Mesenchymal stem cell (in vitro differentiated cells and primary cell): ENCODE data around the gene DFFB.

Source experiments
- DNase-seq: peaks from one replicate; pipeline ENCODE4 v3.0.0-alpha.2; 2013
- H2AFZ ChIP-seq: one replicate; pipeline ENCODE4 v1.6.1; 2013; ENCODE audit warnings: low read depth, mild to moderate bottlenecking, control low read depth, inconsistent platforms, low read length, moderate library complexity
- H2AK5ac ChIP-seq: 2 replicates; pipeline ENCODE4 v1.6.1; 2013; ENCODE audit warnings: low read length, moderate library complexity, mild to moderate bottlenecking, inconsistent platforms; ENCODE audit not compliant: severe bottlenecking
- H2BK120ac ChIP-seq: one replicate; pipeline ENCODE4 v1.6.1; 2013; ENCODE audit warnings: low read depth, mild to moderate bottlenecking, inconsistent platforms, low read length, moderate library complexity
- H2BK12ac ChIP-seq, 2 experiments: one replicate each; pipeline ENCODE4 v1.6.1; 2013; ENCODE audit warnings: inconsistent platforms in 2 of 2, low read length in 2 of 2, mild to moderate bottlenecking in 2 of 2, moderate library complexity in 2 of 2, control low read depth in 1 of 2
- H2BK15ac ChIP-seq: one replicate; pipeline ENCODE4 v1.6.1; 2013; ENCODE audit warnings: mild to moderate bottlenecking, low read depth, inconsistent platforms; ENCODE audit not compliant: poor library complexity, severe bottlenecking
- H2BK5ac ChIP-seq: 2 replicates; pipeline ENCODE4 v1.6.1; 2013; ENCODE audit warnings: low read depth, mild to moderate bottlenecking, low read length, control low read depth, inconsistent platforms; ENCODE audit not compliant: poor library complexity, severe bottlenecking
- H3K14ac ChIP-seq, 2 experiments: one replicate each; pipeline ENCODE4 v1.6.1; 2013; ENCODE audit warnings: inconsistent platforms in 2 of 2, low read length in 2 of 2, control low read depth in 1 of 2, mild to moderate bottlenecking in 1 of 2, moderate library complexity in 1 of 2
- H3K18ac ChIP-seq, 2 experiments: one replicate each; pipeline ENCODE4 v1.6.1; 2013; ENCODE audit warnings: inconsistent platforms in 2 of 2, low read length in 2 of 2, control low read depth in 1 of 2, low read depth in 1 of 2, mild to moderate bottlenecking in 1 of 2
- H3K23ac ChIP-seq, 2 experiments: one replicate each; pipeline ENCODE4 v1.6.1; 2013; ENCODE audit warnings: inconsistent platforms in 2 of 2, low read length in 2 of 2, mild to moderate bottlenecking in 2 of 2, moderate library complexity in 2 of 2, control low read depth in 1 of 2
- H3K27ac ChIP-seq: 2 replicates; pipeline ENCODE4 v1.5.1; 2013; ENCODE audit warnings: mild to moderate bottlenecking, moderate library complexity, low read length, control low read depth, inconsistent platforms; ENCODE audit not compliant: poor library complexity, severe bottlenecking
- H3K27me3 ChIP-seq, 2 experiments: 2 replicates each; pipeline versions ENCODE4 v1.6.1 to v1.7.0; 2013; ENCODE audit warnings: low read length in 2 of 2, mild to moderate bottlenecking in 2 of 2, moderate library complexity in 2 of 2, control low read depth in 1 of 2, inconsistent platforms in 1 of 2; ENCODE audit not compliant: control insufficient read depth in 1 of 2, insufficient read depth in 1 of 2
- H3K36me3 ChIP-seq, 2 experiments: 2 replicates each; pipeline versions ENCODE4 v1.6.1 to v1.7.0; 2013; ENCODE audit warnings: low read length in 2 of 2, control low read depth in 1 of 2, inconsistent platforms in 1 of 2, low read depth in 1 of 2, mild to moderate bottlenecking in 1 of 2; ENCODE audit not compliant: insufficient read depth in 2 of 2, control insufficient read depth in 1 of 2
- H3K4ac ChIP-seq, 2 experiments: one replicate each; pipeline ENCODE4 v1.6.1; 2013; ENCODE audit warnings: inconsistent platforms in 2 of 2, low read length in 2 of 2, mild to moderate bottlenecking in 2 of 2, moderate library complexity in 2 of 2, control low read depth in 1 of 2, low read depth in 1 of 2
- H3K4me1 ChIP-seq: 2 replicates; pipeline ENCODE4 v1.6.1; 2013; ENCODE audit warnings: low read depth, low read length, control low read depth; ENCODE audit not compliant: control insufficient read depth, insufficient read depth
- H3K4me2 ChIP-seq: 2 replicates; pipeline ENCODE4 v1.6.1; 2013; ENCODE audit warnings: low read length, mild to moderate bottlenecking, inconsistent platforms; ENCODE audit not compliant: poor library complexity, severe bottlenecking
- H3K4me3 ChIP-seq, 2 experiments: 2 replicates each; pipeline versions ENCODE4 v1.5.1 to v1.7.0; 2013; ENCODE audit warnings: low read length in 2 of 2, mild to moderate bottlenecking in 2 of 2, control low read depth in 1 of 2, low read depth in 1 of 2; ENCODE audit not compliant: insufficient read depth in 1 of 2
- H3K79me1 ChIP-seq: replicated peaks from 2 replicates; pipeline ENCODE4 v1.6.1; 2013; ENCODE audit warnings: mild to moderate bottlenecking, control low read depth, low read length, inconsistent platforms; ENCODE audit not compliant: poor library complexity, severe bottlenecking
- H3K9ac ChIP-seq: 2 replicates; pipeline ENCODE4 v1.7.0; 2013; ENCODE audit warnings: mild to moderate bottlenecking, low read length, moderate library complexity
- H3K9me3 ChIP-seq: 2 replicates; pipeline ENCODE4 v1.7.0; 2013; ENCODE audit warnings: mild to moderate bottlenecking, low read length; ENCODE audit not compliant: control insufficient read depth
- H4K8ac ChIP-seq: one replicate; pipeline ENCODE4 v1.6.1; 2013; ENCODE audit warnings: inconsistent platforms, mild to moderate bottlenecking, low read length, moderate library complexity
- H4K91ac ChIP-seq: one replicate; pipeline ENCODE4 v1.6.1; 2013; ENCODE audit warnings: mild to moderate bottlenecking, low read length, inconsistent platforms
- WGBS: methylation state at CpG from one replicate; pipeline ENCODE4 v1.1.7; 2013; ENCODE audit warnings: mixed read lengths; 5-methylcytosine and 5-hydroxymethylcytosine counted together

Gene DFFB

DNA sequence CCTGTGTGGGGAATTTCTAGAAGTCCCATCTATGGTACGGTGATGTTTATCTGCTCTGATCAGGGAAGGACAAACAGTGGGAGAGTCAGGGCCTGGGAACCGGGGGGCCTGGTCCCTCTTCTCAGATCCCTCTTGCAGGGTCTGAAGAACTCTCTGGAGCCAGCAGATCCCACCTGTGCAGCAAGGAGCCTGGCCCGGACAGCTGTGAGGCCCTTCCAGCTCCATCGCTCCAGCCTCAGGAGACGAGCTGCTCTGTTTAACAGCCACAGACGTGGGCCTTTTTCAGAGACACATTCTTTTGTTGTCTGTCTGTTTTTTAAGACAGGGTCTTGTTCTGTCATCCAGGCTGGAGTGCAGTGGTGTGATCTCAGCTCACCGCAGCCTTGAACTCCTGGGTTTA lies 28.3 kb downstream of the DFFB start:
- no peak overlapping the region for H3K4me2 ChIP-seq
- H3K4ac ChIP-seq: no peak overlapping the region
- no peak overlapping the region for H3K23ac ChIP-seq
- no peak overlapping the region for H2BK120ac ChIP-seq
- H3K36me3 ChIP-seq: peaks cover 52 to 58% of the 10 kb centered on the region in 2 experiments
- 93% methylated on average over 7 of the region's 7 CpGs for WGBS
- H3K14ac ChIP-seq: no peak overlapping the region
- H2BK5ac ChIP-seq: no peak overlapping the region
- no peak overlapping the region for H4K8ac ChIP-seq
- H2BK12ac ChIP-seq: no peak overlapping the region
- no peak overlapping the region for H3K18ac ChIP-seq
- H3K27ac ChIP-seq: no peak overlapping the region
- H3K27me3 ChIP-seq: no peaks in the 10 kb centered on the region
- H3K9ac ChIP-seq: no peak overlapping the region
- peaks cover 2% of the 10 kb centered on the region for H3K4me1 ChIP-seq
- no peak overlapping the region for H4K91ac ChIP-seq
- no peak overlapping the region for H2AK5ac ChIP-seq
- no peaks in the 10 kb centered on the region for H3K9me3 ChIP-seq
- no peak overlapping the region for H2BK15ac ChIP-seq
- H3K4me3 ChIP-seq: no peak overlapping the region
- H3K79me1 ChIP-seq: peaks cover 16% of the 10 kb centered on the region
- no peak overlapping the region for H2AFZ ChIP-seq
- DNase-seq: no peak

DNA sequence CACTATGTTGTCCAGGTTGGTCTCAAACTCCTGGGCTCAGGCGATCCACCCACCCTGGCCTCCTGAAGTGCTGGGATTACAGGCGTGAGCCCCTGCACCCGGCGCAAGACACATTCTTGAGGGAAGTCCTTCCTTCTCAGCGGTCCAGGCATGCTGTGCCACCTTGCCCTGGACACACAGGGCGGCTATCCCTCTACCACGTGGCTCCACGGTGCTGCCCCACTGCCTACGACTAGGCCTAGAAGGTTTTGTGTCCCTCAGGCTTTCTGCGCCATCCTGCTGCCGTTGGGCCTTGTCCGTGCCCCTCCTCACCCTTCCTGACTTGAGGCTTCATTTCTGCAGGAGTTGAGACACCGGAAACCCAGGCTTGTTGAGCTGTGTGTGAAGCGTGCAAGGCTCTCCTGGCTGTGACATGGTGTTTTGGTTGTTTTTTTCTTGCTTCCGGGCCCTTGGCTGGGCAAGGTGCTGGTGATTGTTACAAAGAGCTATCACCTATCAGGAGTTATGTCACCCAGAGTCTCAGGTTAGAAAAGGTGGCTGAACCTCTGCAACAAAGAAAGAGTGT lies 28.9 kb downstream of the DFFB start:
- H2BK15ac ChIP-seq: no peak overlapping the region

DNA sequence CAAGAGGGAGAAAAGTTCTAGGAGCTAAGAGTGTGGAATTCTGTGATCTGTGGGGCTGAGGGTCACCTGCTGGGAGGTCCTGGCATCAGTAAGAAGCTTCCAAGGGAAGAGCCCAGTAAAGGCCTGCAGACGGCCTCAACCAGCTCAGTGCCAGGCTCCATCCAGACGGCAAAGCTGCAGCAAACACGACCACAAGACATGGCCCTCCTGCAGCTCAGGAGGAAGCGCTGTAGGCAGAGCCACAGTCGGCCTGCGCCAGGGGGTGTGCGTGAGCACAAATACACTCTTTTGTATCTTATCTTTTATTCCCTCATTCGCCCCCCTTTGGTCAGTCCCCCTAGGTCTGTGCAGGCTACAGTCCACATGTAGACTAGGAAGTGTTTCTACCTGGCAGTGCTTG lies 29.4 kb downstream of the DFFB start:
- H2BK15ac ChIP-seq: no peak overlapping the region
- no peak overlapping the region for H2AFZ ChIP-seq
- no peak for DNase-seq
- H3K79me1 ChIP-seq: peaks cover 19% of the 10 kb centered on the region
- no peak overlapping the region for H3K23ac ChIP-seq
- 92% methylated on average over 8 of the region's 8 CpGs for WGBS
- no peak overlapping the region for H3K9ac ChIP-seq
- H3K27me3 ChIP-seq: no peaks in the 10 kb centered on the region
- H2AK5ac ChIP-seq: no peak overlapping the region
- no peak overlapping the region for H4K8ac ChIP-seq
- H3K4me1 ChIP-seq: peaks cover 4% of the 10 kb centered on the region
- H3K9me3 ChIP-seq: no peaks in the 10 kb centered on the region
- H3K4ac ChIP-seq: no peak overlapping the region
- no peak overlapping the region for H3K14ac ChIP-seq
- no peak overlapping the region for H3K4me3 ChIP-seq
- H4K91ac ChIP-seq: no peak overlapping the region
- H3K36me3 ChIP-seq: peaks cover 51 to 64% of the 10 kb centered on the region in 2 experiments
- H3K27ac ChIP-seq: no peak overlapping the region
- no peak overlapping the region for H2BK120ac ChIP-seq
- no peak overlapping the region for H3K4me2 ChIP-seq
- no peak overlapping the region for H2BK5ac ChIP-seq
- no peak overlapping the region for H3K18ac ChIP-seq
- no peak overlapping the region for H2BK12ac ChIP-seq

More for the DNA sequence above, 28.9 kb downstream of the DFFB start:
- no peak overlapping the region for H3K9ac ChIP-seq
- H3K36me3 ChIP-seq: peaks cover 48 to 59% of the 10 kb centered on the region in 2 experiments
- H2BK5ac ChIP-seq: no peak overlapping the region
- H3K9me3 ChIP-seq: no peaks in the 10 kb centered on the region
- no peak for DNase-seq
- no peak overlapping the region for H4K8ac ChIP-seq
- no peak overlapping the region for H2BK12ac ChIP-seq
- H3K4ac ChIP-seq: no peak overlapping the region
- H4K91ac ChIP-seq: no peak overlapping the region
- H2BK120ac ChIP-seq: no peak overlapping the region
- no peaks in the 10 kb centered on the region for H3K27me3 ChIP-seq
- no peak overlapping the region for H3K4me3 ChIP-seq
- 96% methylated on average over 15 of the region's 15 CpGs for WGBS
- no peak overlapping the region for H3K27ac ChIP-seq
- H3K79me1 ChIP-seq: peaks cover 19% of the 10 kb centered on the region
- no peak overlapping the region for H3K18ac ChIP-seq
- no peak overlapping the region for H3K23ac ChIP-seq
- no peak overlapping the region for H3K14ac ChIP-seq
- peaks cover 4% of the 10 kb centered on the region for H3K4me1 ChIP-seq
- H3K4me2 ChIP-seq: no peak overlapping the region
- H2AK5ac ChIP-seq: no peak overlapping the region
- no peak overlapping the region for H2AFZ ChIP-seq

DNA sequence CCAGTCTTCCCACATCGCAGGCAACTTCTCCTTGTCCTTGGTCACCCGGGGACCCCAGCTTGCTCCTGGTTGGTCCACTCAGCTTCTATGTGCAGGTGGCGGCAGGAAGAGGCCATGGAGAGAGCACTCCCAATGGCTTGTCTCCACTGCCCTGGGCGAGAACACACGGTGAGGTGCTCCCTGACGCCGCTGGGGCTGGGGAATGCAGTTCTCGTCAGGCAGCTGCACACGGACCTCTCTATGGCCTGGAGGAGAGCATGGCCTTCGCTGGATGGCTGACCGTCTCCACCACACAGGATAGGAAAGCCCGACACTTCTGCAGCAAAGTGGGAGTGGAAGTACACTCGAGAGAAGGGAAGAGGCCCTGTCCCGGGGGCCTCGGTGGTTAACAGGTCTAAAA lies 31.0 kb downstream of the DFFB start:
- Histone ChIP-seq H2AFZ (no peak overlapping the region), H2BK15ac (no peak overlapping the region), H3K36me3 (peaks cover 57 to 67% of the 10 kb centered on the region in 2 experiments), H3K14ac (peak overlapping the region in 1 of 2 experiments; percentile 7), H2BK5ac (no peak overlapping the region), H4K8ac (no peak overlapping the region), H3K27me3 (no peaks in the 10 kb centered on the region), H2BK120ac (no peak overlapping the region), H3K23ac (no peak overlapping the region), H3K4me2 (no peak overlapping the region), H2BK12ac (no peak overlapping the region), H3K9ac (no peak overlapping the region), H3K4me1 (peaks cover 4% of the 10 kb centered on the region), H3K4me3 (peak overlapping the region in 1 of 2 experiments; percentile 1), H3K9me3 (no peaks in the 10 kb centered on the region), H4K91ac (no peak overlapping the region), H2AK5ac (no peak overlapping the region), H3K79me1 (peaks cover 21% of the 10 kb centered on the region), H3K18ac (no peak overlapping the region), H3K27ac (no peak overlapping the region), H3K4ac (no peak overlapping the region)
- WGBS: 95% methylated on average over 15 of the region's 15 CpGs
- no peak for DNase-seq
